Loucy (cell line): Measurements from ENCODE around the gene GRIP1.

Source experiments
- H2AFZ ChIP-seq: fragments of 200-600 bp; sonication (generic); 2 replicates; pipeline ENCODE4 v1.6.0; 2016; ENCODE audit warnings: antibody characterized with exemption, mild to moderate bottlenecking, low read length, moderate library complexity
- H3F3A ChIP-seq: fragments of 200-600 bp; 2 replicates; pipeline ENCODE4 v1.6.0; 2016; ENCODE audit warnings: antibody characterized with exemption, low read depth, mild to moderate bottlenecking
- H3K27me3 ChIP-seq: fragments of 200-600 bp; sonication (generic); 2 replicates; pipeline ENCODE4 v1.6.1; 2014; ENCODE audit warnings: low read length, mild to moderate bottlenecking; ENCODE audit not compliant: insufficient read depth, poor library complexity, severe bottlenecking
- H3K36me3 ChIP-seq: fragments of 200-600 bp; sonication (generic); 2 replicates; pipeline ENCODE4 v1.6.1; 2016; ENCODE audit warnings: low read length; ENCODE audit not compliant: insufficient read depth
- H3K4me1 ChIP-seq: fragments of 200-600 bp; sonication (generic); 2 replicates; pipeline ENCODE4 v1.5.1; 2014; ENCODE audit warnings: low read length, mild to moderate bottlenecking; ENCODE audit not compliant: insufficient read depth, poor library complexity, severe bottlenecking
- H3K4me2 ChIP-seq: fragments of 200-600 bp; sonication (generic); 2 replicates; pipeline ENCODE4 v1.6.0; 2014; ENCODE audit warnings: antibody characterized with exemption, low read length, low read depth, mild to moderate bottlenecking; ENCODE audit not compliant: poor library complexity, severe bottlenecking
- H3K4me3 ChIP-seq: fragments of 200-600 bp; sonication (generic); 2 replicates; pipeline ENCODE4 v1.5.1; 2014; ENCODE audit warnings: low read length, mild to moderate bottlenecking, mixed read lengths; ENCODE audit not compliant: poor library complexity, severe bottlenecking
- H3K79me2 ChIP-seq: fragments of 200-600 bp; sonication (generic); 2 replicates; pipeline ENCODE4 v1.6.1; 2014; ENCODE audit warnings: low read length; ENCODE audit not compliant: insufficient read depth
- H3K9ac ChIP-seq: fragments of 200-600 bp; sonication (generic); 2 replicates; pipeline ENCODE4 v1.6.0; 2014; ENCODE audit warnings: mild to moderate bottlenecking, low read depth, low read length, moderate library complexity; ENCODE audit not compliant: poor library complexity, severe bottlenecking
- H3K9me2 ChIP-seq: fragments of 200-600 bp; sonication (generic); replicated peaks from 2 replicates; pipeline ENCODE4 v1.6.1; 2016; ENCODE audit warnings: low read depth, low read length, mixed read lengths
- H3K9me3 ChIP-seq: fragments of 200-600 bp; sonication (generic); 2 replicates; pipeline ENCODE4 v1.6.1; 2014; ENCODE audit warnings: mild to moderate bottlenecking, antibody characterized with exemption, low read length, low read depth; ENCODE audit not compliant: insufficient read depth
- H4K20me1 ChIP-seq: fragments of 200-600 bp; sonication (generic); 2 replicates; pipeline ENCODE4 v1.6.0; 2014; ENCODE audit warnings: antibody characterized with exemption, low read length, mild to moderate bottlenecking; ENCODE audit not compliant: insufficient read depth, poor library complexity, severe bottlenecking
- CTCF ChIP-seq: fragments of 200-600 bp; sonication (generic); conservative IDR thresholded peaks from 2 replicates; pipeline ENCODE4 v1.5.1; 2014; ENCODE audit warnings: mild to moderate bottlenecking, antibody characterized with exemption, low read length
- EZH2phosphoT487 ChIP-seq: fragments of 200-600 bp; IDR thresholded peaks from 2 replicates; pipeline ENCODE4 v1.6.1; 2018; ENCODE audit warnings: antibody characterized with exemption, mild to moderate bottlenecking, moderate library complexity, borderline replicate concordance

GRIP1 gene

DNA sequence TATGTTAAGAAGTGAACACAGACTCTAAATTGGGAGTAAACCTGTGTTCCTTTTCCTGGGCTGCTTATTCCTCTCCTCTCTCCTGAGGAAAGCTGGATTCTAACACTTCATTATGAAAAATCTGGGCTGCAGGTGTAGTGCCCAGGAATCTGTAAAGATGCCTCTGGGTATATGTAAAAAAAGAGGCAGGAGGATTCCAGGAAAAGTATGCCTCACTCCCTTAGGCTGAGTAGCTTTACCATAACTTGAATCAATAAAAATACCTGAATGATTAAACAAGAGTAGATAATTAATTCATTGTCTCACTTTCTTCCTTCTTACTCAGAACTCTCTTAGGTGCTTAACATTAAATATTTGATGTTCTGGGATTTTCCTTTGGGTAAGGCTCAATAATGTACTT lies 185.1 kb downstream of the GRIP1 start:
- Histone ChIP-seq H3K9me2 (no peaks in the 10 kb centered on the region), H3K9me3 (no peaks in the 10 kb centered on the region), H3K79me2 (no peaks in the 10 kb centered on the region), H3K27me3 (no peaks in the 10 kb centered on the region), H2AFZ (no peak overlapping the region), H3K9ac (no peak overlapping the region), H3K4me1 (no peaks in the 10 kb centered on the region), H3K4me2 (no peak overlapping the region), H4K20me1 (no peaks in the 10 kb centered on the region), H3K4me3 (no peak overlapping the region), H3F3A (no peaks in the 10 kb centered on the region), H3K36me3 (no peaks in the 10 kb centered on the region)
- no peak for TF ChIP-seq EZH2phosphoT487
- TF ChIP-seq CTCF: no peak

DNA sequence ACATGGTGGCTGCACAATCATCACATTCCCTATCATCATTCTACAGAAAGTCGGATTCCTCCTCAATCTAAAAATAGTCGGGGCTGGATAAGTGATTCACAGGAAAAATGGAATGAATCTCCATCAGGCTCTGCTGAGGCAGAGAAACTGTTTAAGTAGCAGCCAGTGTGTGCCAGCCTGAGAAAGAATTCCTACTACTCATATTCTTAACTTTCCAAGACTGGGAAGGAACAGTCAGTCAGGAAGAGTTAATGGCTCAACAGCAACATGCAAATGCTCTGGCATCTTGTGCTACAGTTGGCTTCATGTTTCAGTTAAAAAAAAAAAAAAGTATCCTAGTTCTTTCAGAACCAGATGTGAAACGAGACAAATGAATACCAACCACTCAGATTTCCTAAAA lies 187.0 kb downstream of the GRIP1 start:
- Histone ChIP-seq H3K4me2 (no peak overlapping the region), H3K79me2 (no peaks in the 10 kb centered on the region), H3K9me3 (no peaks in the 10 kb centered on the region), H4K20me1 (no peaks in the 10 kb centered on the region), H3K9me2 (no peaks in the 10 kb centered on the region), H3K4me3 (no peak overlapping the region), H3F3A (no peaks in the 10 kb centered on the region), H3K27me3 (no peaks in the 10 kb centered on the region), H3K36me3 (no peaks in the 10 kb centered on the region), H3K9ac (no peak overlapping the region), H2AFZ (no peak overlapping the region), H3K4me1 (no peaks in the 10 kb centered on the region)
- no peak for TF ChIP-seq EZH2phosphoT487
- no peak for TF ChIP-seq CTCF

- no peaks in the 10 kb centered on the region for H3K36me3 ChIP-seq
- no peak overlapping the region for H3K4me3 ChIP-seq
- H3K9me3 ChIP-seq: no peaks in the 10 kb centered on the region
- no peaks in the 10 kb centered on the region for H3K9me2 ChIP-seq
- no peaks in the 10 kb centered on the region for H4K20me1 ChIP-seq
- TF ChIP-seq CTCF (no peak), EZH2phosphoT487 (no peak)
- H3K4me2 ChIP-seq: no peak overlapping the region
- no peak overlapping the region for H2AFZ ChIP-seq
- H3K27me3 ChIP-seq: no peaks in the 10 kb centered on the region
- H3K79me2 ChIP-seq: no peaks in the 10 kb centered on the region
- H3K9ac ChIP-seq: no peak overlapping the region
- no peaks in the 10 kb centered on the region for H3K4me1 ChIP-seq
- H3F3A ChIP-seq: no peaks in the 10 kb centered on the region
These were observed 196.3 kb downstream of the GRIP1 start for GRCh38 chr12:66482351-66483203.
